Common myeloid progenitor, CD34-positive (primary cell): ENCODE measurements around the gene ASCC1.

Source experiments
- CTCF ChIA-PET: fragments of 350-600 bp; sonication (Branson Sonifier 250); formaldehyde crosslinking; loops from one replicate; lab custom pipeline; 2021; ENCODE audit warnings: antibody characterized with exemption; lab: Charles Lee
- POLR2A ChIA-PET: fragments of 350-600 bp; sonication (Branson Sonifier 250); formaldehyde crosslinking; loops from one replicate; lab custom pipeline; 2021; ENCODE audit warnings: antibody characterized with exemption; lab: Charles Lee
- DNase-seq, 3 donors: peaks; one replicate each; pipeline versions ENCODE4 v3.0.0 to v3.0.0-alpha.2; 2013
- H3K27ac ChIP-seq, 2 experiments: 1 replicate in 1 of 2; 2 replicates in 1 of 2; pipeline ENCODE4 v1.7.0; 2013; ENCODE audit warnings: inconsistent platforms in 2 of 2, low read length in 2 of 2, mild to moderate bottlenecking in 2 of 2, low read depth in 1 of 2, moderate library complexity in 1 of 2; ENCODE audit not compliant: severe bottlenecking in 2 of 2, insufficient read depth in 1 of 2, poor library complexity in 1 of 2
- H3K27me3 ChIP-seq, 5 experiments: replicated peaks in 2 of 5; 1 replicate in 3 of 5; 2 replicates in 2 of 5; pipeline versions ENCODE4 v1.6.1 to v1.7.0; 2013; ENCODE audit warnings: low read length in 4 of 5, mild to moderate bottlenecking in 2 of 5, moderate library complexity in 2 of 5, inconsistent platforms in 1 of 5; ENCODE audit not compliant: insufficient read depth in 5 of 5, control insufficient read depth in 4 of 5
- H3K36me3 ChIP-seq, 4 experiments: 1 replicate in 2 of 4; 2 replicates in 2 of 4; pipeline versions ENCODE4 v1.6.1 to v1.7.0; 2013; ENCODE audit warnings: low read length in 3 of 4, control low read depth in 1 of 4, mild to moderate bottlenecking in 1 of 4; ENCODE audit not compliant: control insufficient read depth in 4 of 4, insufficient read depth in 4 of 4
- H3K4me1 ChIP-seq, 4 experiments: 1 replicate in 3 of 4; 2 replicates in 1 of 4; pipeline versions ENCODE4 v1.6.1 to v1.7.1; 2013; ENCODE audit warnings: low read length in 3 of 4, mild to moderate bottlenecking in 3 of 4, control low read depth in 1 of 4, inconsistent platforms in 1 of 4, moderate library complexity in 1 of 4; ENCODE audit not compliant: control insufficient read depth in 4 of 4, insufficient read depth in 4 of 4; ENCODE audit errors: control extremely low read depth in 1 of 4
- H3K4me3 ChIP-seq, 7 experiments: 1 replicate in 4 of 7; 2 replicates in 3 of 7; pipeline versions ENCODE4 v1.5.1 to v1.7.0; 2013; ENCODE audit warnings: mild to moderate bottlenecking in 7 of 7, low read length in 6 of 7, moderate library complexity in 6 of 7, inconsistent platforms in 2 of 7, low read depth in 2 of 7, control low read depth in 1 of 7; ENCODE audit not compliant: insufficient read depth in 4 of 7, control insufficient read depth in 1 of 7; ENCODE audit errors: extremely low read depth in 1 of 7
- H3K9me3 ChIP-seq, 5 experiments: 1 replicate in 4 of 5; 2 replicates in 1 of 5; pipeline versions ENCODE4 v1.6.1 to v1.7.1; 2013; ENCODE audit warnings: low read length in 4 of 5, mild to moderate bottlenecking in 2 of 5, inconsistent platforms in 1 of 5, low read depth in 1 of 5, moderate library complexity in 1 of 5; ENCODE audit not compliant: control insufficient read depth in 4 of 5, insufficient read depth in 2 of 5; ENCODE audit errors: control extremely low read depth in 1 of 5
- WGBS: methylation state at CpG from one replicate; pipeline ENCODE4 v1.1.5; 2013; ENCODE audit not compliant: insufficient coverage; 5-methylcytosine and 5-hydroxymethylcytosine counted together

Gene ASCC1

DNA sequence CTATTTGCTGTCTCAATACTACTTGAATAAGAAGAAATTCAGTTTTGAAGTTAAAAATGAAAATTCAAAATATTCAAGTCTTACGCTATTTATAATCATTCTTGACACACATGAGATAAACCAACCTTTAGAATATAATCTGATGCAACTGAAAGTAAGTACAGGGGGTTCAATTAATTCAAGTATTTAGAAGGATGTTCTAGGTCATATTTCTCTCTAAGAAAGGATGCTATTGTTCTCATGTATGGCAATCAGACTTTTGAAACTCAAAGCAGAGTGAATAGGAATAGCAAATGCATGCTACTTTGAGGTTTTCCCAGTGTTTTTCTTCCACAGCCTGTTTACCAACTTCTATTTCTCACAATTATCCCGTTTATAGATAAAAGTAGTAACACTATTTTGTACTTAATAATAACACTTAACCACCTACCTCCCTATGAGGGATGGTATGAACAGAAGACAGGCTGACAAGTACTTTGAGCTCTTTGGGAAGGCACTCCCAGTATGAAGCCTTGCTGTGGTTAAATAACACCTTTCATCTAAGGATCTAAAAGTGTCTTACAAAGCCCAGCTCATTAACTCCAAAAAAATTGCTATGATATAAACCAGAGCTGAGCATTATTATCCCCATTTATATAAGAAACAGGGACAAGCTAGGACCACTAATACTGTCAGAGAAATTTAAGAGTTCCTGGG is 109.8 kb downstream of the ASCC1 start:
- Histone ChIP-seq H3K36me3 (peaks cover 0 to 11% (median 4%) of the 10 kb centered on the region in 4 experiments), H3K9me3 (no peaks in the 10 kb centered on the region), H3K27me3 (no peaks in the 10 kb centered on the region), H3K4me1 (peaks cover 0 to 5% (median 0%) of the 10 kb centered on the region in 4 experiments), H3K4me3 (no peak overlapping the region), H3K27ac (no peak overlapping the region)
- ChIA-PET POLR2A (no interaction called here), CTCF (no interaction called here)
- no peak for DNase-seq
- WGBS, result no CpG with 5 or more reads among the region's 2 CpGs

DNA sequence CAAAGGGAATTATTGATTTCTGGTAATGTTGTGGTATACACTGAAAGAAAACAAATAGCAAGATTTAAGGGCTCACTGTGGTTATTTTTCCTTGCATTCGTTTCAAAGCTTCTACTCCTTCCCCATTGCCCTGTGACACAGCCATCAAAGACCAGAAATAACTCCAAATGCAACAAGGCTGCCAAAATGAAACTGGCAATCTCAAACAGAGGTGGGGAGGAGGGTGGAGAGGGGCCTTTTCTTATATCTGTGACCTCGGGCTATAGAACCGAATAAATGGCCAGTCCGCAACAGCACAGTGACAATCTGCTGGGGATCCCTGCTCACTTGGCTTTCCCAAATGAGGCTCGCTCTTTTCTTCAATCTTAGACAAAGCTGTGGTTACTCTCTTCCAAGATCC is 110.4 kb downstream of the ASCC1 start:
- H3K4me1 ChIP-seq, result peaks cover 0 to 5% (median 0%) of the 10 kb centered on the region in 4 experiments
- no peak for DNase-seq
- POLR2A ChIA-PET, result no interaction called here
- CTCF ChIA-PET, result no interaction called here
- peaks cover 2 to 17% (median 8%) of the 10 kb centered on the region in 4 experiments for H3K36me3 ChIP-seq
- H3K27ac ChIP-seq, result no peak overlapping the region
- no peaks in the 10 kb centered on the region for H3K27me3 ChIP-seq
- no peak overlapping the region for H3K4me3 ChIP-seq
- 97% methylated on average over 3 of the region's 5 CpGs for WGBS
- H3K9me3 ChIP-seq, result no peaks in the 10 kb centered on the region

DNA sequence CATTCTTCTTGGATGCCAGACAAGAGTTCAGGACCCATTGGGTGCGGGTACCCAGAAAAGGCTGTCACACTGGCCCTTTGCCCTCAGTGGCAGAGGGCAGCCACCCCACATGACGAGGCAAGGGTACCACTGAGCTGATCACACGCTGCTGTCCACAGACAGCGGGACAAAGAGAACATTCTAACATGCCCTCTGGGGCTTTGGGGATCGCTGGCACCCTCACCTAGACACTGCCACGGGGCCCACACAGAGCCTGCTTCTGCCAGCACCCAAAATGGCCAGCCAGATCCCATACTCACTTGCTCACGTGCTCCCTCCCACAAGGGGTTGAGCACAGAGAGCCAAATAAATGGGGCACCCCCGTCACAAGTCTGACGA is 111.0 kb downstream of the ASCC1 start:
- Histone ChIP-seq H3K27ac (no peak overlapping the region), H3K36me3 (peaks cover 2 to 17% (median 9%) of the 10 kb centered on the region in 4 experiments), H3K4me1 (peaks cover 0 to 5% (median 0%) of the 10 kb centered on the region in 4 experiments), H3K4me3 (no peak overlapping the region), H3K27me3 (no peaks in the 10 kb centered on the region), H3K9me3 (no peaks in the 10 kb centered on the region)
- ChIA-PET POLR2A (no interaction called here), CTCF (interaction anchor here (0.6 kb wide), 1 partner anchor 11 kb away, joined by 4 read pairs; no protein-coding TSS in a partner anchor)
- no peak for DNase-seq
- 98% methylated on average over 5 of the region's 9 CpGs for WGBS

- Histone ChIP-seq H3K27ac (no peak overlapping the region), H3K36me3 (peaks cover 2 to 17% (median 9%) of the 10 kb centered on the region in 4 experiments), H3K4me1 (peaks cover 0 to 5% (median 0%) of the 10 kb centered on the region in 4 experiments), H3K27me3 (no peaks in the 10 kb centered on the region), H3K9me3 (no peaks in the 10 kb centered on the region), H3K4me3 (no peak overlapping the region)
- ChIA-PET POLR2A (no interaction called here), CTCF (interaction anchor here (0.6 kb wide), 1 partner anchor 11 kb away, joined by 4 read pairs; no protein-coding TSS in a partner anchor)
- DNase-seq, result no peak
- 92% methylated on average over 2 of the region's 8 CpGs for WGBS
These were observed 111.5 kb downstream of the ASCC1 start for GRCh38 chr10:72104472-72105097.

DNA sequence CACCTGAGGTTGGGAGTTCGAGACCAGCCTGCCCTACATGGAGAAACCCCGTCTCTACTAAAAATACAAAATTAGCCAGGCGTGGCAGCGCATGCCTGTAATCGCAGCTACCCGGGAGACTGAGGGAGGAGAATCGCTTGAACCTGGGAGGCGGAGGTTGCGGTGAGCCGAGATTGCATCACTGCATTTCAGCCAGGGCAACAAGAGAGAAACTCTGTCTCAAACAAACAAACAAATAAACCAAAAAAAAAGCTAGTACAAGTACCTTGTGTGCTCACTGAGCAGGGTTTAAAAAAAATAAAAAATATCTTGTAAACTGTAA is 116.5 kb downstream of the ASCC1 start:
- peaks cover 10 to 29% (median 18%) of the 10 kb centered on the region in 4 experiments for H3K36me3 ChIP-seq
- CTCF ChIA-PET, result interaction anchor here (1.4 to 1.6 kb wide), 2 partner anchors 10 to 27 kb away, joined by 3 read pairs; no protein-coding TSS in a partner anchor
- no peak for DNase-seq
- no peak overlapping the region for H3K4me3 ChIP-seq
- 100% methylated on average over 4 of the region's 10 CpGs for WGBS
- no peaks in the 10 kb centered on the region for H3K9me3 ChIP-seq
- POLR2A ChIA-PET, result no interaction called here
- no peak overlapping the region for H3K27ac ChIP-seq
- H3K4me1 ChIP-seq, result no peaks in the 10 kb centered on the region
- H3K27me3 ChIP-seq, result no peaks in the 10 kb centered on the region

DNA sequence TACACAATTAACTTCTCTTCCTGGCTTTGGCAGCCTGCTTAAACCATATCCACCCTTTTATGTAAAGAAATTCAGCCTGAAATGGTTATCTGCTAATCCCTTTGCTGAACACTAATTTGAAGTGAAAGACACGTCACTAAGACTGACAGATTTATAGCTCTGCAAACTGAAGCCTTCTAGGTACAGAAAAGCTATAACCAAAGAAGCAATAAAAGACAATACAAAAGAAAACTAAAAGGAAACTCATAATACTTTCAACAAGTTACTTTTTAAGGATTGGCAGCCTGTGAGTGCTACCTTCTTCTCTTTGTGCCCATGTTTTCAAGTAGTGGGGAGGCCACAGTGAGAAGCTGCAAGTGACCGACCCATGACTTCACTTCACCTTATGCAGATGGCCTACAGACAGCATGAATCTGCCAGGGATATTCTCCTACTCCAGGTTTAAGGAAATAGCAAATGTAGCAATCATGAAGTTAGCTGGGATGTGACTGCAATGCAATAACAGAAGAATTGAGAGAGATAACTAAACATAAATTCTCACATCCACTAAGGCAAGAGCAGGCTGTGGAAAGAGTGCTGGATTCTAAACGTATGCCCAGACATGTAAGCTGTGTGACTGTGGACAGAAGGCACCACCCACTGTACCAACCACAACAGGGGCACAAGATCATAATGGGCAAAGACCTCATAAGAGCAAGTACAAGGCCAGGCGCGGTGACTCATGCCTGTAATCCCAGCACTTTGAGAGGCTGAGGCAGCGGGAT is 117.1 kb downstream of the ASCC1 start:
- POLR2A ChIA-PET, result no interaction called here
- no peaks in the 10 kb centered on the region for H3K27me3 ChIP-seq

More for the DNA sequence above, 117.1 kb downstream of the ASCC1 start:
- no peak for DNase-seq
- Histone ChIP-seq H3K4me1 (no peaks in the 10 kb centered on the region), H3K9me3 (no peaks in the 10 kb centered on the region), H3K36me3 (peaks cover 10 to 29% (median 18%) of the 10 kb centered on the region in 4 experiments), H3K27ac (no peak overlapping the region), H3K4me3 (no peak overlapping the region)
- CTCF ChIA-PET, result interaction anchor here (1.4 to 1.6 kb wide), 2 partner anchors 10 to 27 kb away, joined by 3 read pairs; no protein-coding TSS in a partner anchor
- 93% methylated on average over 5 of the region's 6 CpGs for WGBS
